ENCODE measurements around the gene PLXNB3. TPM values are rescaled to one million over a fixed set of nuclear protein-coding genes. Genes with fewer than 3 reads are reported as not detected.
A peak's percentile ranks its signal among the peaks of the same experiment; 100 is the strongest.

The PLXNB3 gene
- total and polyA plus RNA-seq, 4 donors = 0.11 to 0.69 (median 0.46) TPM

DNA sequence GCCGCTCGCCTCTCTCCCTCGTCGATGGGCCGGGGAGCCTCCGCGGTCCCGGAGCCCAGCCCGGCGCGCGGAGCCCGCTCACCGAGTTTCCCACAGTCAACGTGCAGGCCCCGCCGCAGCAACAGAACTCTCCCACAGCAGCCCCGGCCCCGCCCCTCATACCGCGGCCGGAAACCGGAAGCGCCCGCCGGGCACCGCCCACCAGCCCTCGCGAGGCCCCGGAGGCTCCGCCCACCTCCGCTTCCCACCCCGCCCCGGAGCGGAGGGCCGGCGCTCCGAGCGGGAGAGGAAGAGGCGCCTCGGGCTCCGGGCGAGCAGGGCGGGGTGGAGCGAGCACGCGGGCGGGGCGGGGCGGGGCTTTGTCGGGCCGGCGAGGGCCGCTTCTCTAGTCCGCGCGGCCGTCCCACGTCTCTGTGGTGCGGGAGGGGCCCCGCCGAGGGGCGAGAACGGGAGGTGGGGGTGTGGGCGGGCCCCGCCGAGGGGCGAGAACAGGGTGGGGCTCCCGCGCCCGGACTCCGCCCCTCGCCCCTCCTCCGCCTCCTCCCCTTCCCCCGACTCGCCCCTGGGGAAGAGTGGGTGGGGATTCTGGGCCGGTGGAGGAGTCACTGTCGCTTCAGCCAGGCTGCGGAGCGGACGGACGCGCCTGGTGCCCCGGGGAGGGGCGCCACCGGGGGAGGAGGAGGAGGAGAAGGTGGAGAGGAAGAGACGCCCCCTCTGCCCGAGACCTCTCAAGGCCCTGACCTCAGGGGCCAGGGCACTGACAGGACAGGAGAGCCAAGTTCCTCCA lies 39.6 kb upstream of the PLXNB3 start, which contains the start of the genes ABCD1 and BCAP31:
Gene ABCD1, plus strand, starts transcription at position 605 of the 787 bp plus-strand sequence. CDS start 411 bp downstream, outside the sequence.
Gene BCAP31, minus strand, starts transcription at position 136 of the 787 bp plus-strand sequence. CDS start 1,143 bp downstream, outside the sequence.
- Histone ChIP-seq H3K9me3 (ENCODE audit: control insufficient read depth in 4 of 4, low read length in 3 of 4) (no peaks in the 10 kb centered on the region), H3K4me3 (ENCODE audit: low read depth in 1 of 3, low read length in 3 of 3) (peak within 1 kb of the TSS; percentile 65 to 82 (median 74)), H3K9ac (ENCODE audit: low read depth in 1 of 2, low read length in 2 of 2) (peak within 1 kb of the TSS; percentile 47 to 71), H3K27me3 (ENCODE audit: control insufficient read depth in 4 of 4, insufficient read depth in 4 of 4, low read length in 3 of 4) (no peaks in the 10 kb centered on the region), H3K4me1 (ENCODE audit: control insufficient read depth in 4 of 4, insufficient read depth in 4 of 4, low read length in 3 of 4) (peaks cover 21 to 48% (median 34%) of the 10 kb centered on the region in 4 donors), H3K36me3 (ENCODE audit: control insufficient read depth in 4 of 4, insufficient read depth in 3 of 4, low read depth in 1 of 4, low read length in 3 of 4) (peaks cover 5 to 12% (median 6%) of the 10 kb centered on the region in 4 donors), H3K27ac (ENCODE audit: low read depth in 1 of 2, low read length in 2 of 2) (peak within 1 kb of the TSS; percentile 86 to 88)
- DNase-seq (ENCODE audit: low spot score) = peak; percentile 91
- WGBS = under 1% methylated on average over 71 of the region's 88 CpGs
- TF ChIP-seq, protein P1, sequence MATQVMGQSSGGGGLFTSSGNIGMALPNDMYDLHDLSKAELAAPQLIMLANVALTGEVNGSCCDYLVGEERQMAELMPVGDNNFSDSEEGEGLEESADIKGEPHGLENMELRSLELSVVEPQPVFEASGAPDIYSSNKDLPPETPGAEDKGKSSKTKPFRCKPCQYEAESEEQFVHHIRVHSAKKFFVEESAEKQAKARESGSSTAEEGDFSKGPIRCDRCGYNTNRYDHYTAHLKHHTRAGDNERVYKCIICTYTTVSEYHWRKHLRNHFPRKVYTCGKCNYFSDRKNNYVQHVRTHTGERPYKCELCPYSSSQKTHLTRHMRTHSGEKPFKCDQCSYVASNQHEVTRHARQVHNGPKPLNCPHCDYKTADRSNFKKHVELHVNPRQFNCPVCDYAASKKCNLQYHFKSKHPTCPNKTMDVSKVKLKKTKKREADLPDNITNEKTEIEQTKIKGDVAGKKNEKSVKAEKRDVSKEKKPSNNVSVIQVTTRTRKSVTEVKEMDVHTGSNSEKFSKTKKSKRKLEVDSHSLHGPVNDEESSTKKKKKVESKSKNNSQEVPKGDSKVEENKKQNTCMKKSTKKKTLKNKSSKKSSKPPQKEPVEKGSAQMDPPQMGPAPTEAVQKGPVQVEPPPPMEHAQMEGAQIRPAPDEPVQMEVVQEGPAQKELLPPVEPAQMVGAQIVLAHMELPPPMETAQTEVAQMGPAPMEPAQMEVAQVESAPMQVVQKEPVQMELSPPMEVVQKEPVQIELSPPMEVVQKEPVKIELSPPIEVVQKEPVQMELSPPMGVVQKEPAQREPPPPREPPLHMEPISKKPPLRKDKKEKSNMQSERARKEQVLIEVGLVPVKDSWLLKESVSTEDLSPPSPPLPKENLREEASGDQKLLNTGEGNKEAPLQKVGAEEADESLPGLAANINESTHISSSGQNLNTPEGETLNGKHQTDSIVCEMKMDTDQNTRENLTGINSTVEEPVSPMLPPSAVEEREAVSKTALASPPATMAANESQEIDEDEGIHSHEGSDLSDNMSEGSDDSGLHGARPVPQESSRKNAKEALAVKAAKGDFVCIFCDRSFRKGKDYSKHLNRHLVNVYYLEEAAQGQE (IDR thresholded peaks at IDR 0.05) = peak; percentile 75
- TF ChIP-seq FOXA2 (IDR thresholded peaks at IDR 0.05) = no peak
- TF ChIP-seq TAF1 (conservative IDR thresholded peaks at IDR 0.05) = peak; percentile 93
- peak; percentile 44 for TF ChIP-seq SP1 (IDR thresholded peaks at IDR 0.05)
- TF ChIP-seq NR2F2 (IDR thresholded peaks at IDR 0.05) = peak; percentile 11
- peak in 1 of 2 donors; percentile 82 for TF ChIP-seq GABPA (IDR thresholded peaks at IDR 0.05 in 1 of 2, conservative IDR thresholded peaks at IDR 0.05 in 1 of 2)
- TF ChIP-seq, protein P2, sequence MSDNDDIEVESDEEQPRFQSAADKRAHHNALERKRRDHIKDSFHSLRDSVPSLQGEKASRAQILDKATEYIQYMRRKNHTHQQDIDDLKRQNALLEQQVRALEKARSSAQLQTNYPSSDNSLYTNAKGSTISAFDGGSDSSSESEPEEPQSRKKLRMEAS (IDR thresholded peaks at IDR 0.05) = no peak

DNA sequence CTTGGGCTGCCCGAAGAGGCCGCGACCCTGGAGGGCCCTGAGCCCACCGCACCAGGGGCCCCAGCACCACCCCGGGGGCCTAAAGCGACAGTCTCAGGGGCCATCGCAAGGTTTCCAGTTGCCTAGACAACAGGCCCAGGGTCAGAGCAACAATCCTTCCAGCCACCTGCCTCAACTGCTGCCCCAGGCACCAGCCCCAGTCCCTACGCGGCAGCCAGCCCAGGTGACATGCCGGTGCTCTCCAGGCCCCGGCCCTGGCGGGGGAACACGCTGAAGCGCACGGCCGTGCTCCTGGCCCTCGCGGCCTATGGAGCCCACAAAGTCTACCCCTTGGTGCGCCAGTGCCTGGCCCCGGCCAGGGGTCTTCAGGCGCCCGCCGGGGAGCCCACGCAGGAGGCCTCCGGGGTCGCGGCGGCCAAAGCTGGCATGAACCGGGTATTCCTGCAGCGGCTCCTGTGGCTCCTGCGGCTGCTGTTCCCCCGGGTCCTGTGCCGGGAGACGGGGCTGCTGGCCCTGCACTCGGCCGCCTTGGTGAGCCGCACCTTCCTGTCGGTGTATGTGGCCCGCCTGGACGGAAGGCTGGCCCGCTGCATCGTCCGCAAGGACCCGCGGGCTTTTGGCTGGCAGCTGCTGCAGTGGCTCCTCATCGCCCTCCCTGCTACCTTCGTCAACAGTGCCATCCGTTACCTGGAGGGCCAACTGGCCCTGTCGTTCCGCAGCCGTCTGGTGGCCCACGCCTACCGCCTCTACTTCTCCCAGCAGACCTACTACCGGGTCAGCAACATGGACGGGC lies 38.8 kb upstream of the PLXNB3 start:
- Histone ChIP-seq H3K36me3 (ENCODE audit: control insufficient read depth in 4 of 4, insufficient read depth in 3 of 4, low read depth in 1 of 4, low read length in 3 of 4) (peaks cover 2 to 6% (median 5%) of the 10 kb centered on the region in 4 donors), H3K4me1 (ENCODE audit: control insufficient read depth in 4 of 4, insufficient read depth in 4 of 4, low read length in 3 of 4) (peaks cover 23 to 42% (median 34%) of the 10 kb centered on the region in 4 donors), H3K4me3 (ENCODE audit: low read depth in 1 of 3, low read length in 3 of 3) (peak overlapping the region; percentile 8 to 82 (median 52)), H3K9me3 (ENCODE audit: control insufficient read depth in 4 of 4, low read length in 3 of 4) (no peaks in the 10 kb centered on the region), H3K27me3 (ENCODE audit: control insufficient read depth in 4 of 4, insufficient read depth in 4 of 4, low read length in 3 of 4) (no peaks in the 10 kb centered on the region), H3K27ac (ENCODE audit: low read depth in 1 of 2, low read length in 2 of 2) (peak overlapping the region; percentile 86 to 88), H3K9ac (ENCODE audit: low read depth in 1 of 2, low read length in 2 of 2) (peak overlapping the region; percentile 47 to 69)
- TF ChIP-seq NR2F2 (IDR thresholded peaks at IDR 0.05) (no peak), FOXA1 (IDR thresholded peaks at IDR 0.05) (no peak), JUND (IDR thresholded peaks at IDR 0.05) (no peak), YY1 (IDR thresholded peaks at IDR 0.05) (no peak), TAF1 (conservative IDR thresholded peaks at IDR 0.05) (peak; percentile 11)
- DNase-seq (ENCODE audit: low spot score) = no peak
- WGBS = 65% methylated on average over 55 of the region's 55 CpGs

DNA sequence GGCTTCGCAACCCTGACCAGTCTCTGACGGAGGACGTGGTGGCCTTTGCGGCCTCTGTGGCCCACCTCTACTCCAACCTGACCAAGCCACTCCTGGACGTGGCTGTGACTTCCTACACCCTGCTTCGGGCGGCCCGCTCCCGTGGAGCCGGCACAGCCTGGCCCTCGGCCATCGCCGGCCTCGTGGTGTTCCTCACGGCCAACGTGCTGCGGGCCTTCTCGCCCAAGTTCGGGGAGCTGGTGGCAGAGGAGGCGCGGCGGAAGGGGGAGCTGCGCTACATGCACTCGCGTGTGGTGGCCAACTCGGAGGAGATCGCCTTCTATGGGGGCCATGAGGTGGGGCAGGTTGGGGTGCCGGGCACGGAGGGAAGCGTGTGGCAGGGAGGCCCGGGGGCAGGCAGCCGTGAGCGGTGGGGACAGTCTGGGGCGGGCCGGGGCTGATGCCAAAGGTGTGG lies 38.2 kb upstream of the PLXNB3 start:
- Histone ChIP-seq H3K27ac (ENCODE audit: low read depth in 1 of 2, low read length in 2 of 2) (peak overlapping the region; percentile 86 to 88), H3K9ac (ENCODE audit: low read depth in 1 of 2, low read length in 2 of 2) (peak overlapping the region in 1 of 2 donors; percentile 8), H3K9me3 (ENCODE audit: control insufficient read depth in 4 of 4, low read length in 3 of 4) (no peaks in the 10 kb centered on the region), H3K27me3 (ENCODE audit: control insufficient read depth in 4 of 4, insufficient read depth in 4 of 4, low read length in 3 of 4) (no peaks in the 10 kb centered on the region), H3K4me3 (ENCODE audit: low read depth in 1 of 3, low read length in 3 of 3) (peak overlapping the region in 1 of 3 donors; percentile 82), H3K4me1 (ENCODE audit: control insufficient read depth in 4 of 4, insufficient read depth in 4 of 4, low read length in 3 of 4) (peaks cover 24 to 42% (median 35%) of the 10 kb centered on the region in 4 donors), H3K36me3 (ENCODE audit: control insufficient read depth in 4 of 4, insufficient read depth in 3 of 4, low read depth in 1 of 4, low read length in 3 of 4) (peaks cover 0 to 2% (median 2%) of the 10 kb centered on the region in 4 donors)
- WGBS = 71% methylated on average over 35 of the region's 35 CpGs
- DNase-seq (ENCODE audit: low spot score) = no peak
- TF ChIP-seq NR2F2 (IDR thresholded peaks at IDR 0.05) (no peak), FOXA1 (IDR thresholded peaks at IDR 0.05) (no peak), SP1 (IDR thresholded peaks at IDR 0.05) (no peak), JUND (IDR thresholded peaks at IDR 0.05) (no peak), YY1 (IDR thresholded peaks at IDR 0.05) (no peak), HNF4G (IDR thresholded peaks at IDR 0.05) (no peak)
- TF ChIP-seq, protein P1 (IDR thresholded peaks at IDR 0.05) = no peak
- TF ChIP-seq, protein P2 (IDR thresholded peaks at IDR 0.05) = no peak
- TF ChIP-seq, protein P3, sequence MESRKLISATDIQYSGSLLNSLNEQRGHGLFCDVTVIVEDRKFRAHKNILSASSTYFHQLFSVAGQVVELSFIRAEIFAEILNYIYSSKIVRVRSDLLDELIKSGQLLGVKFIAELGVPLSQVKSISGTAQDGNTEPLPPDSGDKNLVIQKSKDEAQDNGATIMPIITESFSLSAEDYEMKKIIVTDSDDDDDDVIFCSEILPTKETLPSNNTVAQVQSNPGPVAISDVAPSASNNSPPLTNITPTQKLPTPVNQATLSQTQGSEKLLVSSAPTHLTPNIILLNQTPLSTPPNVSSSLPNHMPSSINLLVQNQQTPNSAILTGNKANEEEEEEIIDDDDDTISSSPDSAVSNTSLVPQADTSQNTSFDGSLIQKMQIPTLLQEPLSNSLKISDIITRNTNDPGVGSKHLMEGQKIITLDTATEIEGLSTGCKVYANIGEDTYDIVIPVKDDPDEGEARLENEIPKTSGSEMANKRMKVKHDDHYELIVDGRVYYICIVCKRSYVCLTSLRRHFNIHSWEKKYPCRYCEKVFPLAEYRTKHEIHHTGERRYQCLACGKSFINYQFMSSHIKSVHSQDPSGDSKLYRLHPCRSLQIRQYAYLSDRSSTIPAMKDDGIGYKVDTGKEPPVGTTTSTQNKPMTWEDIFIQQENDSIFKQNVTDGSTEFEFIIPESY (IDR thresholded peaks at IDR 0.05) = no peak
